ENCODE results near the gene IP6K3. TPM values are rescaled to one million over a fixed set of nuclear protein-coding genes. Genes with fewer than 3 reads are reported as not detected.

IP6K3 gene
- total and polyA plus RNA-seq, 2 donors (not counting 1 experiment from before 2014, with no cell fraction given), result not detected

GRCh38 chr6:33766921-33767907 is 20.5 kb upstream of the IP6K3 start:
- POLR2A ChIA-PET, result interaction anchor here (1.0 kb wide), 1 partner anchor 47 kb away, joined by 3 read pairs; no protein-coding TSS in a partner anchor
- intact Hi-C loops (cut with micrococcal nuclease), result no loop called here
- no peak overlapping the region for H3K9ac ChIP-seq (ENCODE audit: low read length)
- WGBS (ENCODE audit: insufficient coverage), result 88% methylated on average over 6 of the region's 11 CpGs
- no peak for ATAC-seq (ENCODE audit: low read depth)
- TF ChIP-seq, protein P1, sequence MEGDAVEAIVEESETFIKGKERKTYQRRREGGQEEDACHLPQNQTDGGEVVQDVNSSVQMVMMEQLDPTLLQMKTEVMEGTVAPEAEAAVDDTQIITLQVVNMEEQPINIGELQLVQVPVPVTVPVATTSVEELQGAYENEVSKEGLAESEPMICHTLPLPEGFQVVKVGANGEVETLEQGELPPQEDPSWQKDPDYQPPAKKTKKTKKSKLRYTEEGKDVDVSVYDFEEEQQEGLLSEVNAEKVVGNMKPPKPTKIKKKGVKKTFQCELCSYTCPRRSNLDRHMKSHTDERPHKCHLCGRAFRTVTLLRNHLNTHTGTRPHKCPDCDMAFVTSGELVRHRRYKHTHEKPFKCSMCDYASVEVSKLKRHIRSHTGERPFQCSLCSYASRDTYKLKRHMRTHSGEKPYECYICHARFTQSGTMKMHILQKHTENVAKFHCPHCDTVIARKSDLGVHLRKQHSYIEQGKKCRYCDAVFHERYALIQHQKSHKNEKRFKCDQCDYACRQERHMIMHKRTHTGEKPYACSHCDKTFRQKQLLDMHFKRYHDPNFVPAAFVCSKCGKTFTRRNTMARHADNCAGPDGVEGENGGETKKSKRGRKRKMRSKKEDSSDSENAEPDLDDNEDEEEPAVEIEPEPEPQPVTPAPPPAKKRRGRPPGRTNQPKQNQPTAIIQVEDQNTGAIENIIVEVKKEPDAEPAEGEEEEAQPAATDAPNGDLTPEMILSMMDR (IDR thresholded peaks at IDR 0.05), result no peak
- no peak overlapping the region for H2AFZ ChIP-seq (ENCODE audit: insufficient read depth, low read depth, low read length, poor library complexity, severe bottlenecking)
- H3K9me3 ChIP-seq (ENCODE audit: control extremely low read depth in 1 of 3, control insufficient read depth in 2 of 3, insufficient read depth in 1 of 3, low read length in 2 of 3), result peaks cover 0 to 3% (median 0%) of the 10 kb centered on the region in 3 donors
- peaks cover 0 to 11% (median 0%) of the 10 kb centered on the region in 4 experiments for H3K27me3 ChIP-seq (replicated peaks in 1 of 4; ENCODE audit: control extremely low read depth in 1 of 4, control insufficient read depth in 3 of 4, insufficient read depth in 4 of 4, low read length in 3 of 4)
- no peaks in the 10 kb centered on the region for H3K79me2 ChIP-seq (ENCODE audit: control insufficient read depth, insufficient read depth, low read length)
- H3K27me3 Mint-ChIP-seq, result peaks cover 35% of the 10 kb centered on the region
- H3K27ac ChIP-seq (ENCODE audit: low read length in 2 of 2), result no peak overlapping the region
- DNase-seq, result no peak
- no peak overlapping the region for H3K4me2 ChIP-seq (replicated peaks; ENCODE audit: low read depth, low read length, poor library complexity, severe bottlenecking)
- H4K20me1 ChIP-seq (ENCODE audit: control insufficient read depth, insufficient read depth, low read length, poor library complexity, severe bottlenecking), result peaks cover 14% of the 10 kb centered on the region
- H3K27ac Mint-ChIP-seq, result no peak overlapping the region
- CTCF ChIA-PET, result interaction anchor here (0.7 to 8.1 kb wide), 9 partner anchors 10 to 378 kb away, joined by 3 to 81 read pairs (median 6); partner anchors contain the start of genes IP6K3 and LEMD2
- H3K4me3 ChIP-seq (ENCODE audit: control extremely low read depth in 1 of 5, extremely low read depth in 1 of 5, insufficient read depth in 1 of 5, low read depth in 2 of 5, low read length in 4 of 5), result no peak overlapping the region
- H3K36me3 ChIP-seq (replicated peaks in 1 of 2; ENCODE audit: control extremely low read depth in 1 of 2, control insufficient read depth in 1 of 2, extremely low read depth in 1 of 2, insufficient read depth in 2 of 2, low read length in 1 of 2), result peaks cover 0 to 5% of the 10 kb centered on the region in 2 experiments
- H3K4me3 Mint-ChIP-seq, result no peak overlapping the region
- H3K4me1 Mint-ChIP-seq, result peaks cover 11% of the 10 kb centered on the region
- no peaks in the 10 kb centered on the region for H3K9me3 Mint-ChIP-seq (ENCODE audit: insufficient read depth)
- H3K4me1 ChIP-seq (ENCODE audit: control insufficient read depth in 2 of 2, insufficient read depth in 2 of 2, low read length in 2 of 2), result peaks cover 0 to 6% of the 10 kb centered on the region in 2 donors

- TF ChIP-seq, protein P1 (IDR thresholded peaks at IDR 0.05), result no peak
- no peak for TF ChIP-seq EZH2 (IDR thresholded peaks at IDR 0.05; ENCODE audit: borderline replicate concordance, insufficient read depth, low read depth, low read length, poor library complexity, severe bottlenecking)
- H3K4me1 Mint-ChIP-seq, result peaks cover 4% of the 10 kb centered on the region
- Histone ChIP-seq H3K9me3 (ENCODE audit: control extremely low read depth in 1 of 3, control insufficient read depth in 2 of 3, insufficient read depth in 1 of 3, low read length in 2 of 3) (peaks cover 0 to 3% (median 0%) of the 10 kb centered on the region in 3 donors), H2AFZ (ENCODE audit: insufficient read depth, low read depth, low read length, poor library complexity, severe bottlenecking) (no peak overlapping the region), H3K4me2 (replicated peaks; ENCODE audit: low read depth, low read length, poor library complexity, severe bottlenecking) (no peak overlapping the region), H3K27me3 (replicated peaks in 1 of 4; ENCODE audit: control extremely low read depth in 1 of 4, control insufficient read depth in 3 of 4, insufficient read depth in 4 of 4, low read length in 3 of 4) (peaks cover 0 to 11% (median 0%) of the 10 kb centered on the region in 4 experiments), H3K4me1 (ENCODE audit: control insufficient read depth in 2 of 2, insufficient read depth in 2 of 2, low read length in 2 of 2) (no peaks in the 10 kb centered on the region), H4K20me1 (ENCODE audit: control insufficient read depth, insufficient read depth, low read length, poor library complexity, severe bottlenecking) (no peaks in the 10 kb centered on the region), H3K36me3 (replicated peaks in 1 of 2; ENCODE audit: control extremely low read depth in 1 of 2, control insufficient read depth in 1 of 2, extremely low read depth in 1 of 2, insufficient read depth in 2 of 2, low read length in 1 of 2) (no peaks in the 10 kb centered on the region), H3K9ac (ENCODE audit: low read length) (no peak overlapping the region), H3K27ac (ENCODE audit: low read length in 2 of 2) (no peak overlapping the region), H3K79me2 (ENCODE audit: control insufficient read depth, insufficient read depth, low read length) (no peaks in the 10 kb centered on the region), H3K4me3 (ENCODE audit: control extremely low read depth in 1 of 5, extremely low read depth in 1 of 5, insufficient read depth in 1 of 5, low read depth in 2 of 5, low read length in 4 of 5) (no peak overlapping the region)
- no peak overlapping the region for H3K4me3 Mint-ChIP-seq
- peaks cover 37% of the 10 kb centered on the region for H3K27me3 Mint-ChIP-seq
- ATAC-seq (ENCODE audit: low read depth) (no peak), DNase-seq (no peak)
- ChIA-PET CTCF (interaction anchor here (0.8 kb wide), 1 partner anchor 43 kb away, joined by 3 read pairs; no protein-coding TSS in a partner anchor), POLR2A (interaction anchor here (0.6 kb wide), 1 partner anchor 37 kb away, joined by 3 read pairs; no protein-coding TSS in a partner anchor)
- intact Hi-C loops (cut with micrococcal nuclease), result no loop called here
- H3K9me3 Mint-ChIP-seq (ENCODE audit: insufficient read depth), result no peaks in the 10 kb centered on the region
- 87% methylated on average over 8 of the region's 9 CpGs for WGBS (ENCODE audit: insufficient coverage)
- H3K27ac Mint-ChIP-seq, result no peak overlapping the region
Observed at GRCh38 chr6:33765368-33765767, 18.7 kb upstream of the IP6K3 start.
